ENCODE results near the gene RGS9. TPM values are rescaled to one million over a fixed set of nuclear protein-coding genes. Genes with fewer than 3 reads are reported as not detected.
"Not testable (repeated sequence)": the region's sequence is repeated elsewhere in the genome, so short reads cannot be mapped to it uniquely, and the experiment has no call there.

Gene RGS9
- total RNA-seq, 1 donor, result 0.27 TPM

GRCh38 chr17:65201331-65201730, 64.2 kb downstream of the RGS9 start:
- no peak for DNase-seq (ENCODE audit: low read depth in 2 of 3, low spot score in 2 of 3)

- no peak for DNase-seq (ENCODE audit: low read depth in 2 of 3, low spot score in 2 of 3)
These were observed 65.8 kb downstream of the RGS9 start for GRCh38 chr17:65202844-65203571.

- no peak for DNase-seq (ENCODE audit: low read depth in 2 of 3, low spot score in 2 of 3)
These were observed 66.8 kb downstream of the RGS9 start for GRCh38 chr17:65204001-65204400.

DNA sequence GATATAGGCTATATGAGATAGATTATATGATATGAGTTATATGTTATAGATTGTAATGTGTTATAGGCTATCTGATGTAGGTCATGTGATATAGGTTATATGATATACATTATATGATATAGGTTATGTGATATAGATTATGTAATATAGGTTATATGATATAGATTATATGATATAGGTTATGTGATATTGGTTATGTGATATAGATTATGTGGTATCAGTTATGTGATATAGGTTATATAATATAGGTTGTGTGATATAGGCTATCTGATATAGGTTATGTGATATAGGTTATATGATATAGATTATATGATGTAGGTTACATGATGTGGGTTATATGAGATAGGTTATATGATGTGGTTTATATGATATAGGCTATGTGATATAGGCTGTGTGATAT, 68.5 kb downstream of the RGS9 start:
- no peak for DNase-seq (ENCODE audit: low read depth in 2 of 3, low spot score in 2 of 3)

DNA sequence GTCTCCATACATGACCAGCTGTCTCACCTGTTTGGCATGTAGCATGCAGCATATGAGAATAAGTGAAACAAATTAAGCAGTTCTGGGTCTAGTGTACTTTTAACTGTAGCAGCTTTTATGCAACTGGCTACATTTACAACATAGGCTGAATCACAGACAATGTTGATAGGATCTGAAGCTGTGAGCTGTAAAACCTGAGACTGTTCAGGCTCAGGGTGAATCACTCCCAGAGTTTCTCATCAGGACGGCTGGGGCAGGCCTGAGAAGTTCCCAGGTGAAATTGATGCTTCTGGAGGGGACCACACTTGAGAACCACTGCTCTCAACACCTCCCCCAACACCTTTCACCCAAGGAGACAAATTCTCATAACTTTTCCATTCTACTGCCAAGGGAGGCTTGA, 70.3 kb downstream of the RGS9 start:
- DNase-seq (ENCODE audit: low read depth in 2 of 3, low spot score in 2 of 3), result not testable (repeated sequence)

DNA sequence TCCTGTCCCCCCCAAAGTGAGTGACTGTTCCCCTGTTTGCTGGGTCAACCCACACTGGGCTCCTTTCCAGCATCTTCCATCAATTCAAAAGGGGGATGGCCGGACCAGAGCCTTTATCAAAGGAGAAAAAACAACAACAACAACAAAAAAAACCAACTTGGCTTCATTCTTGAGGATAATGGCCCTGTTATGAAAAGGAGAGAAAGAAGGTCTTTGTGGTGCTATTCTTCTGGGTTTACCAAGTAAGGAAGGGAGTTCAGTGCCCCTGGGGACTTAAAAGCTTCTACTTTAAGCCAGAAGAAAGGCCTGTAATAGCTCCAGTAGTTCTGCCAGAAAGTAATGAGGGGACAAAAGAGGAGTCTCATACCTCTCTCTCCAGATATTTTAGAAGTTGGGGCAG, 71.5 kb downstream of the RGS9 start:
- no peak for DNase-seq (ENCODE audit: low read depth in 2 of 3, low spot score in 2 of 3)

- no peak for DNase-seq (ENCODE audit: low read depth in 2 of 3, low spot score in 2 of 3)
These were observed 81.1 kb downstream of the RGS9 start for GRCh38 chr17:65218261-65218660.

- peak in 1 of 3 donors; percentile 35 for DNase-seq (ENCODE audit: low read depth in 2 of 3, low spot score in 2 of 3)
These were observed 82.0 kb downstream of the RGS9 start for GRCh38 chr17:65219124-65219523.

GRCh38 chr17:65219707-65220106, 82.5 kb downstream of the RGS9 start:
- DNase-seq (ENCODE audit: low read depth in 2 of 3, low spot score in 2 of 3), result no peak

- DNase-seq (ENCODE audit: low read depth in 2 of 3, low spot score in 2 of 3), result no peak
These were observed 83.6 kb downstream of the RGS9 start for GRCh38 chr17:65220732-65221131.

DNA sequence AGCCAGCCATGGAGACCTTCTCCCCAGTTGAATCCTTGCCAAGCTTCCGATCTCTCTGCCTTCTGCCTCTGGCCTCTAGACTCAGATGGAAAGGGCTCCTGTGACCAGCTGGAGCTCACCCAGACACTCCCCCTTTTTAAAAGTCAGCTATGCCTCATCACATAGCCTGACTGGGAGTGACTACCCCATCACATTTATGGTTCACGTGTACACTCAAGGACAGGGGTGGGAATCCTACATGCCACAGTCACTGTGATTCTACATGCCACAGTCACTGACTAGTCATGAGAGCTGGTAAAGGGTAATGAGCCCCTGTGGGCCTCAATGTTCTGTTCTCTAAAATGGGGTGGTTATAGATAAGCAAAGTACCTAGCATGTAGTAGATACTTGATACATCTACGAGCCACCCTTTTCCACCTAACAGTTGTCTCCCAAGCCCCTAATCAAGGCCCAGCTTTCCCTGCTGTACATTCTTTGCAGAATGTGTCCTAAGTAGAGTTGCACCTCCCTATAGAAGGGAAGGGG, 85.1 kb downstream of the RGS9 start:
- DNase-seq (ENCODE audit: low read depth in 2 of 3, low spot score in 2 of 3), result no peak

GRCh38 chr17:65225061-65225460, 87.9 kb downstream of the RGS9 start:
- DNase-seq (ENCODE audit: low read depth in 2 of 3, low spot score in 2 of 3), result no peak

DNA sequence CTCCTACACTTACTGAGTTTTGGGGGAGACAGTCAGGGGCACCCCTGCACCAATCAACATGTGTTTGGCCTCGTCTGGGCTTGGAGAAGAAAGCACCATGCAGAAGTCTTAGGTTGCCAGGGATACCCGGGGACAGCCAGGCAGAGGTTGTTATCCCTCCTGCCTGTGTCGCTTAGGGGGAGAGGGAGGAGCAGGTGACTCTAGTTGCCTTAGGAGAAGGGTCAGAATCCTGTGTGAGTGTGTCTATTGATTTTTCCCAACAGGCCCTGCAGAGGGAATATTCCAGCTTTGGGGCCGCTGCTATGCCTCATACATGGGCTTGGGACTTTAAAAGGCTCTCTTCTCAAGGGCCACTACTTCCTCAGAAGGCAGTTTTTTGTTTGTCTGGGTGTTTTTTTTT, 89.1 kb downstream of the RGS9 start:
- DNase-seq (ENCODE audit: low read depth in 2 of 3, low spot score in 2 of 3), result no peak

DNA sequence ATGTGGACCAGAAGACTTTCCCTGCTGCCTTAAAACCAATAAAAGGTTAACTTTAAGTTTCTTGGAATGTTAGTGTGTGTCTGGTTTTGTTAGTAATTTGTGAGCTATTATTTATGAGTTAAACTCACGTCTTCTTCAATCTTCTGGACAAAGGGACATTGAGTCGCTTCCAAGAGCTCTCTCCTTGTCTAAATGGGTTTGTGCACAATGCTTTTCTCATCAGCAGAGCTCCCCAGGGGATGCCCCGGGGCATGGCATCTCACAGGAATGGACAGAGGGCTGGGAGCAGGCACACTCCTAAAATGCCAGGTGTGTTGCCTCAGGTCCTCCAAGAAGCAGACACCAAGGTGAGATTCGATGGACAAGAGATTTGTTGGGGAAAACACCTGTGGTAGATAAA, 90.5 kb downstream of the RGS9 start:
- DNase-seq (ENCODE audit: low read depth in 2 of 3, low spot score in 2 of 3), result no peak

GRCh38 chr17:65228287-65228686, 91.1 kb downstream of the RGS9 start:
- DNase-seq (ENCODE audit: low read depth in 2 of 3, low spot score in 2 of 3), result no peak

DNA sequence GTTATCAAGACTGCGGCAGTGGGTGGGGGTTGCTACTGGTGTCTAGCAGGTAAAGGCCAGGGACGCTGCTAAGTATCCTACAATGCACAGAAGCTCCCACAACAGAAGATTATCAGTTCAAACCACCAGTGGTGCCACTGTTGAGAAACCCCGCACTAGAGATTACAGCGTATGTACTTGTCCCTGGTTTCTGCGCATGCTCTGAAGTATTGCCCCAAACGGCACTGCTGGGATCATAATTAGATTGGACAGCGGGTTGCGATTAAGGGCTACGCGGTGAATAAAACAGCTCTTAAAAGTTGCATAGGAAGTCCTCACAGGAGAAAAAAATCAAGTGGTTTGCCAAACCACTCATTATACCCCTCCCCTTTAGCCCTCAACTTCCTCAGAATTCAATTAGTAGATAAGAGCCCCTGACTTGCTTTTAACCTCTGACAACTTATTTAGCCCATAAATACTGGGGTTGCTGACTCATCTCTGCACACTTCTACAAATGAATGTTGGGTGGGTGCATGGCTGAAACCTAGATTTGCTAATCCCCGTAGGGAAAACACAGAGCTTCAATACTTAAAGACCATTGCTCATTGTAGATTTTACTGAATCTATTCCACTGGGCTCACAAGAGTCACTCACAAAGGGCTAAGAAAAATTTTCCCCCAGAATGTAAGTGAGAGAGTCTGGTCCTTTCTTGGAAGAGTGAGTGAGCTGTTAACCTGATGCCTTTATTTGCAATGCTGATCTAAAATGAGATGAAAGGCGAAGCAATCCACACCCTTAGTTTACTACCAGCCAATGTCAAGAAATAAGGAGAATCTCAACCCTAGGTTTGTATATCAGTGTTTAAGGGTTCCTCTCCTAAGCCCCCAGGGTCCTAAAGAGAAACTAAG, 91.8 kb downstream of the RGS9 start:
- peak in 2 of 3 donors; percentile 87 to 95 for DNase-seq (ENCODE audit: low read depth in 2 of 3, low spot score in 2 of 3)

DNA sequence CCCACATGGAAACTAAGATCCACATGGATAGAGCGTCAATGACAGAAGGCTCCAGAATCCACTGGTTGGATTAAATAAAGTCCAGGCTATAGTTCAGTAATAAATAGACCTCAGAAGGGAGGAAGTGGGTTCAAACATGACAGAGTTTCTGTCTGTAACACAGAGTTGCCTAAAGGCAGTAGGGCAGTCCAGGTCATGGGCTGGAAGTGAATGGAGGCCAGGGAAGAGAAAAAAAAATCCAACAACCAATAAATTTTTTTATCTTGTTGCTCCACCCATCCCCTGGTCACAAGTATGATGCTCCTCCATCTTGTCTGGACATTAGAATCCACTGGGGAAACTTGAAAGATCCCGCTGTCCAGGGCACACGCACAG, 92.4 kb downstream of the RGS9 start:
- DNase-seq (ENCODE audit: low read depth in 2 of 3, low spot score in 2 of 3), result no peak

GRCh38 chr17:65230040-65230439, 92.9 kb downstream of the RGS9 start:
- DNase-seq (ENCODE audit: low read depth in 2 of 3, low spot score in 2 of 3), result no peak

DNA sequence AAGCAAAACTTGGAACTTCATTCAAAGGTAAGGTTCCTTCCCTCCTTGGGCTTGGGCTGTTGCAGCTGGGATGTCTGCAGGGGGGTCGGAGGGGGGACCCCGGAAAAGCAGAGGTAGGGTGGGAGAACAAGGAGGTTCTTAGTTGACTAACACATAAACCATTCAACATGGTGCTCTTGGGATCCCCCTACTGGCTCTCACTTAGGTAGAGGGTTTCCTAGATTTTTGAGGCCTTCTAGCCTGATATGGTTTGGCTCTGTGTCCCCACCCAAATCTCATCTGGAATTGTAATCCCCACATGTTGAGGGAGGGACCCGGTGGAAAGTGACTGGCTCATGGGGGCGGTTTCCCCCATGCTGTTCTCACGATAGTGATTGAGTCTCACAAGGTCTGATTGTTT, 93.9 kb downstream of the RGS9 start:
- no peak for DNase-seq (ENCODE audit: low read depth in 2 of 3, low spot score in 2 of 3)

DNA sequence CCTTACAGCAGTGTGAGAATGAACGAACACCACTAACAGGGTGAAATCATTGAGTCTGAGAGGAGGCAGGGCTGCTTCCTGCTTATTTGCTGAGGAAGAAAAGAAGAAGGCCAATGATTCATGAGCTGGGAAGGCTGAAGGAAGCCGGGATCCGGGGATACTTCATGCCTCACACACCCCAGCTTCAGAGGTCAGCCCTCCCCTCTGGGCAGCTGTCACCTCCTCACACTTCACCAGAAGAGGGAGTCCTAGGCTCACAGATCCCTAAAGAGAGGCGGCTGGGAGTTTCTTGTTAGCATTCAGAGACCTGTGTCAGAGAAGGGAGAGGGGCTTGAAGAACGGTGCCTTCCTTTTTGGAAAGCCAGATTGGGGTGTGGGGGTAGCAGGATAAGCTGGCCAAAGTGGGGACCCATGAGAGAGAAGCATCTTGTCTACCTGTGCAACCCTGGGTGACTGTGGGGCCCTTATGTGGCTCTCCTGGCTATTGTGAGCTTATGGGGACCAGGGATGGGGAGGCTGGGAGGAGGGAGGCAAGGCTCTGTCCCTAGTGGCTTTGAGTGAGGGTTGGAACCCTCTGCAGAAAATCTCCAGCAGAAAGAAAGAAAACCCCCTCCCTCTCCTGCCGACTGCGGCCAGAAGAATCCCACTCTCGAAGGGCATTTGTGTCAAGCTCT, 94.6 kb downstream of the RGS9 start:
- peak in 2 of 3 donors; percentile 63 to 86 for DNase-seq (ENCODE audit: low read depth in 2 of 3, low spot score in 2 of 3)

DNA sequence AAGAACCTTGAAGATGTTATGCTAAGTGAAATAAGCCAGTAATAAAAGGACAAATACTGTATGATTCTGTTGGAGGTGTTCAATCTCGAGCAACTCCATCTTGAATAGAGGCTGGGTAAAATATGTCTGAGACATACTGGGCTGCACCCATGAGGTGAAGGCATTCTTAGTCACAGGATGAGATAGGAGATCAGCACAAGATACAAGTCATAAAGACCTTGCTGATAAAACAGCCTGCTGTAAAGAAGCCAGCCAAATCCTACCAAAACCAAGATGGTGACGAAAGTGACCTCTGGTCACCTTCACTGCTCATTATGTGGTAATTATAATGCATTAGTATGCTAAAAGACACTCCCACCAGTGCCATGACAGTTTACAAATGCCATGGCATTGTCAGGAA, 98.1 kb downstream of the RGS9 start:
- no peak for DNase-seq (ENCODE audit: low read depth in 2 of 3, low spot score in 2 of 3)
